ENCODE results near the gene GNB2.
"Not testable (repeated sequence)": the region's sequence is repeated elsewhere in the genome, so short reads cannot be mapped to it uniquely, and the experiment has no call there.

The GNB2 gene

GRCh38 chr7:100673302-100673941, at the start of gene GNB2:
Gene GNB2, plus strand, starts transcription at chr7:100673740. Its CDS starts 2,526 bp downstream, at chr7:100676266.
- peak; percentile 82 for DNase-seq

DNA sequence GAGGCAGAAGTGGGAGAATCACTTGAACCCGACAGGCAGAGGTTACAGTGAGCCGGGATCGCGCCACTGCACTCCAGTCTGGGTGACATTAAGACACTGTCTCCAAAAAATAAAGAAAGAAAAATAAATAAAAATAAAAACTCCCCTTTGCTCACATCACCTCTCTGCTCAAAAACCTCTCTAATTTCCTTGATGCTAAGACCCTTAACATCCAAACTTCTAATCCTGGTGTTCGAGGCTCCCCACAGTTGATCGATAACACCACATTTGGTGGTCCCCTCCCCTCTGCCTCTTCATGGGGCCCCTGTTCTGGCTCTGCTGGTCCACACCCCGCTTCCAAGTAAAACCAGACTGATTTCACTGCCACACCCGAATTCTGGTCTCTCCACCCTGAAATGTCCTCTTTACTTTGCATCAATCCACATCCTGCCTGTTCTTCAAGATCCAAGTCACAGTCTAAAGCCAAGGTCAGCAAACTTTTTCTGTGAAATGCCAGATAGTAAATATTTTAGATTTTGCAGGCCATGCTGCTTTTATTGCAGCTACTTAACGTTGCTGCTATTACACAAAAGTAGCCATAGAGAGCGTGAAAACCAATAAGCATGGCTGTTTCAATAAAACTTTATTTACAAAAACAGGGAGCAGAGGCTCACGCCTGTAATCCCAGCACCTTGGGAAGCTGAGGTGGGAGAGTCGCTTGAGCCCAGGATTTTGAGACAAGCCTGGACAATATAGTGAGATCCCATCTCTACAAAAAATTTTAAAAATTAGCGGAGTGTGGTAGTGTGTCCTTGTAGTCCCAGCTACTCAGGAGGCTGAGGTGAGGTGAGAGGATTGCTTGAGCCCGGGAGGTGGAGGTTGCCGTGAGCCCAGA, 49.4 kb upstream of the GNB2 start:
- DNase-seq = no peak

DNA sequence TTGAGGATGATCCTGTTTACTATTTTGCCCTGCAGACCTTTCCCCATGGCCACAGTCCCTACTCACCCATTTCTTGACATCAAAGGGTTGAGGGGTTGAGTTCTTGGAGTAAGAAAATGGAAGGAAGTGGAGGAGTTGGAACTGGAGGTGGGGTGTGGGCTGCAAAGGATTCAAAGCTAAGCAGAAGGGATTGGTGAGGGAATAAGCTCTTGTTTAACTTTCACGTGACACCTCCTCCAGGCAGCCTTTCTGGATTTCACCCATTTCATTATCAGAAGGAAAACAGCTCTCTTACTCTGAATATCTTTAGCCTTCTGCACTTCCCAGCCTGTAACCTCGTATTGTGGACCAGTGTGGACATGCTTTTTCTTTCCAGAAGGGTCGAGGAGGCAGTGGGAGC, 47.5 kb upstream of the GNB2 start:
- no peak for DNase-seq

DNA sequence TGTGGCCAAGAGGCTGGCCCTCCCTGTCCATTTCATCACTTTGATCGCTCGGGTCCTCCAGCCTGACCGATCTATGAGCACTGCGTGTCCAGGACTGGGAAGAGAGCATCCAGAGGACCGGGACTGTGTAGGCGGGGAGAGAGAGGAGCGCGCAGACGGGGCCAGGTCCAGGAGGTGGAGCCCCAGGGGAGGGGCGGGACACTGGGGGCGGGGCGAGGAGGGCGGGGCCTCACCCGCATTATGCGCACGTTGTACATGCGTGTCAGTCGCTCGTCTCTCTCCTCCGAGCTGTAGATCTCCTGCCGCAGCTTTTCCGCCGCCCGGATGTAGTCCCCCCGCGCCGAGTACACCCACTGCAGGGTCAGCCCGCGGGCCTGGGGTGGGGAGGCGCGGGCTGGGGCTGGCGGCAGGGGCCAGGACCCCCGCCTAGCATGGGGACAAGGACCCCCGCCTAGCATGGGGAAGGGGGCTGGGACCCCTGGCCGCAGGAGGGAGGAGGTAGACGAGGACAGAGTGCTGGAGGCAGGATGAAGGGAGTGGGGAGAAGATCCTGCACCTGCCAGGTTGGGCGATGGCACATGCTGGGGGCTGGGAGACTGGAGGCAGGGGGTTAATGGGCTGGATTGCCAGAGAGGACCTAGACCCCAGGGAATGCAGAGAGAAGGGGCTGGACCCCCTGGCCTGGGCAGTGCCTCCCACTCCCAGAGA, 46.9 kb upstream of the GNB2 start:
- no peak for DNase-seq

GRCh38 chr7:100627238-100627549, 46.3 kb upstream of the GNB2 start:
- no peak for DNase-seq

DNA sequence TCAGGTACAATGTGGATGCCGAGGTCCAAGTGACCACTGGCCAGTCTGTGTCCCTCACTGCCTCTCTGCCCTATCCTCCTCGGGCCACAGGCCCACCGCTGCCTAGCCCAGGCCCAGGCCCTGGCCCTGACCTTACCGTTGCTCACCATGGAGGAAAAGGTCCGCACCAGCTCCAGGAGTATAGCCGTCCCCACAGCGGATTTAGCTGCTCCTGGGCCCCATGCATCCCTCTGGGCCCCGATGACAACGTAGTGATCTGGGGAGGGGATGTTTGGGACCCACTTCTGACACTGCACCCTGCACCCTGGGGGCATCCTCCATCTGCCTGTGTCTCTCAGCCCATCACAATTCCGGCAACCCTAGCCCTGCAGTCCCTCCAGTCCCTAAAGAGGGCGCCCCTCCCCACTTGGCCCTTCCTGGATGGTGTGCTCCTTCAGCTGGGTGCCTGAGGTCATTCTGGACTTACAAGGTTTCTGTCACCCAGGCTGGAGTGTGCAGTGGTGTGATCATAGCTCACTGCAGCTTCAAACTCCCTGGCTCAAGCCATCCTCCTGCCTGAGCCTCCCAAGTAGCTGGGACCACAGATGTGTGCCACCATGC, 44.3 kb upstream of the GNB2 start:
- DNase-seq = no peak

GRCh38 chr7:100630066-100630465, 43.5 kb upstream of the GNB2 start:
- DNase-seq = no peak

DNA sequence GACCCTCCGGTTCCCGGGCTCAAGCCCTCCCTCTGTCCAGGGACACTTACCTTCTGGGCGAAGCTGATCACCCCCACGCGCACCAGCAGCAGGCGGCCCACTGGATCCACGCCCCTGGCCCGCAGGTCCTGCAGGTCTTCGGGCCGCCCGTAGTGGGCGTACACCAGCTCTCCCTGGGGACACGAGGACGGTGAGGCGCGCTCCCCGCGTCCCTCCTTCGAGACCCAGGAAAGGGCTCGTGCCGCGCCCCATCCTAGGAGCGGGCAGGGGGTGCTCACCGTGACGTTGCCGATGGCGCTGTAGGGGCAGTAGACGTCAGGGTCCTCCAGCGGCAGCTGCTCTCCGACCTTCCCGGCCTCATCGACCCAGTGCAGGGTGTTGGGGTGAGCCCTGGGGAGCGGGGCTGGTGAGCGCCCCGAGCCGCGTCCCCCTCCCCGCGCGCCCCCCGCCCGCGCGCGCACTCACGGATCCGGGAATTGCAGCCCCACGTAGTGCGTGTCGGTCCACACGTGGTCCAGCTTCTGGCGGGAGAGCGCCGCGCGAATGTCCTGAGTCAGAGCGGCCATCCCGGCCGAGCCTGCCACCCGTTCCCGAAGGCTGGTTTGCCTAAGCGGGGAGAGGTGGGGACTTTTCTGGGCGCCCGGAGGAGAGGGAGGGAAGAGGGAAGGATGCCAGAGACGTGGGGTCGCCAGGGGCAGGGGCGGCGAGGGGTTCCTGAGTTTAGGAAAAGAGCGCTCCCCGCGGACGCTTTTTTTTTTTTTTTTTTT, 40.4 kb upstream of the GNB2 start:
- DNase-seq = no peak

- no peak for DNase-seq
Measured at GRCh38 chr7:100639995-100640516, 33.5 kb upstream of the GNB2 start.

- DNase-seq = no peak
Measured at GRCh38 chr7:100640517-100641440, 32.8 kb upstream of the GNB2 start.

DNA sequence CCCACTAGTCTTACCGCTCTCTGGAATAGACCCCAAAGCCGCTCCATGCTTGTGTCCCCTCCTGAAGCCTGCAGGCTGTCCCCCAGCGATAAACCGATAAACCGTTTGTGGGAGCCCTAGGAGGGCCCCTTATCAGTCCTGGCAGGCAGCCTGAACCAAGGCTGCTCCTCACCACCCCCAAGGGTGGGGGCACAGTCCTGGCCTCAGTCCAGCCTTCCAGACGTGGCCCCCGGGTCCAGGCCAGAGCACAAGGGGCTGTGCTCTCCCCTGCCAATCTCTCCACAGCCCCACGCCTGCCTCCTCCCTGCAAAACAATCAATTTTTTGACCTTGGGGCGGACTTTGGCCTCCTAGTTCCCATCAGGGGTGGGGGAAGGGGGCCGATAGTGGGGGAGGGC, 32.1 kb upstream of the GNB2 start, which contains the start of gene TFR2:
Gene TFR2 (minus strand): TSS at position 90 of the 397 bp plus-strand sequence. CDS start 43 bp downstream, at position 47.
- no peak for DNase-seq

DNA sequence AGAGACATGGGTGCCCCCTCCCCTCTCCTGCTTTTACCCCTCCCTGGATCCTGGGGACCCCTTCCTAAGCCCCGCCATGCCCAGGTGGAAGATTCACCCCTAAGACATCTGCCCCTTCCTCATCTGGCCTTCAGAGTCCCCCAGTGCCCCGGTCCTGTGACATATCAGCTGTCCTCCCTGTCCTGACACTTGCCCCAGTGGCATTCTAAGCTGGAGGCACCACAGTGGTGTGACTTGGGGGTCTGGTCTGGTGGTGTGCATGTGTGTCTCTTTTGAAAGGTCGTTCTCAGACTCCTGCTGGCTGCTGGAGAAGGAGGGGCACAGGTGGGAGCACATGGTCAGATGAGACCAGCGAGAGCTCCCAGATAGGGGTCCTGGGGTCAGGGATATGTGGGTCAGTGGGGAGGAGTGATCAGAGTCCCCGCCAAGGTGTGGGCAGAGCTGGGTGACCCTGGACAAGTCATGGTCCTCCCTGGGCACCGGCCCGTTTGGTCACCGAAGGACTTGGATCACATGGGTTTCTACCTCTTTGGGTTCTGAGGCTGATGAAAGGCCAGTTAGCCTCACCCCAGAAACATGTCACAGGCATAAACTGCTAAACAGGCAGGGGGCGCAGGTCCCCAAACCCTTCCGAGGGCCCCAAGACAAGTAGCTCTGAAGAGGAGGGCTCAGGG, 31.5 kb upstream of the GNB2 start:
- DNase-seq = no peak

DNA sequence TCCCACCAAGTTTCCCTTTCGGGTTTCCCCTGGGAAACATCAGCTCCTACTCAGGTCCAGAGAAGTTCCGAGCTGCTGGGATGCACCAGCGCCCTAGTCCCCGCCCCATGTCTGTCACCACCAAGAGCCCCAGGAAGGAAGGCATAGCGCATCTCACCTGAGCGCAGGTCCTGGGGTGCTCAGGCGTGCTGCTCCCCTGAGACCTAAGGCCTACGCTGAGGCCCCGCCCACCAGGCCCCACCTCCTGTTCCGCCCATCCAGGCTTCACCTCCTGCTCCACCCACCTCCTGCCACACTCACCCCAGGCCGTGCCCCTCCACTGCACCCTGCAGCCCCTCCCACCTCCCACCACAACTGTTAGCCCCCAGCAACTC, 31.0 kb upstream of the GNB2 start:
- DNase-seq = no peak

DNA sequence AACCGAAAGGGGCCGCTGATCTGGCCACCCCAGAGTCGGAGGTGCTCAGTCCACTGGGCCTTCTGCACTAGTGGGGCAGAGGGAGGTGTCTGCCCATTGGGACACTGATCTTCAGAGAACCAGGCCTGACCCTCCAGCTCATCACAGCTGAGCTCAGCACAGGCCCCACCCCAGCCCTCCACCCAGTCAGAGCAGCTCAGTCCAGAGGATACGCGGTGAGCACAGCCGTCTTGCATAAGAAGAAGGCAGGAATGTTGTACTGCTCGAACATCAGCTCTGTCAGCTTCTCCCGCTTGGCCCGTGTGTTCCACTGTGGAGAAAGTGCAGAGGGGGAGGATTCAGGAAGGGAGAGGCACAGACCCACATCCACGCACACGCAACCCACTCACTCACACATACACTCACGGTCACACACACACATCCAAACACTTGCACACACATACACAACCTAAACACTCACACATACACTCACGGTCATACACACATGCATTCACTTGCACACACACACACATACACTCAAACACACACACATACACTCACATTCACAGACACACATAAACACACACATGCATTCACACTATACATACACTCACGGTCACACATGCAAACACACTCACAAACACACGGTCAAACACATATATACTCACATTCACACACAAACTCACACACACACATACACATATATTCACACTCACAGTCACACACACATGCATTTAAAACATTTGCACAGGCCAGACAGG, 23.5 kb upstream of the GNB2 start:
- no peak for DNase-seq

GRCh38 chr7:100654908-100655831, 18.4 kb upstream of the GNB2 start:
- no peak for DNase-seq

GRCh38 chr7:100655908-100656674, 17.4 kb upstream of the GNB2 start, which contains the start of gene ACTL6B:
Gene ACTL6B, minus strand, starts transcription at chr7:100656448. Its CDS starts 94 bp downstream, at chr7:100656354.
- no peak for DNase-seq

GRCh38 chr7:100662194-100662776, 11.3 kb upstream of the GNB2 start:
- not testable (repeated sequence) for DNase-seq
